H1 (cell line): ENCODE results near the gene IL36B. TPM values are rescaled to one million over a fixed set of nuclear protein-coding genes. Genes with fewer than 3 reads are reported as not detected.

ENCODE experiments used
- CTCF ChIA-PET: fragments of 300-600 bp; sonication (Branson Sonifier 250); formaldehyde crosslinking; loops from one replicate; lab custom pipeline; 2021; ENCODE audit not compliant: partially characterized antibody; lab: Charles Lee
- POLR2A ChIA-PET: fragments of 300-600 bp; sonication (Branson Sonifier 250); formaldehyde crosslinking; loops from one replicate; lab custom pipeline; 2021; ENCODE audit warnings: inconsistent platforms; ENCODE audit not compliant: partially characterized antibody; lab: Charles Lee
- DNase-seq, 2 experiments: peaks; one replicate each; pipeline versions ENCODE4 v3.0.0 to v3.0.0-alpha.2; 2010 to 2022; ENCODE audit warnings: low spot score in 2 of 2, low read depth in 1 of 2, mixed read lengths in 1 of 2
- FAIRE-seq: peaks from 2 replicates; lab custom pipeline; 2011; peaks lifted over from hg19 to GRCh38; lab: Jason Lieb, UNC
- H2AFZ ChIP-seq: 2 replicates; pipeline ENCODE4 v1.8.1; 2012; ENCODE audit warnings: low read length, inconsistent platforms
- H2AK5ac ChIP-seq: 2 replicates; pipeline ENCODE4 v1.6.1; 2013; ENCODE audit warnings: low read depth, low read length
- H2BK120ac ChIP-seq: replicated peaks from 2 replicates; pipeline ENCODE3; 2013; ENCODE audit warnings: low read depth, low read length, inconsistent platforms
- H2BK12ac ChIP-seq: 2 replicates; pipeline ENCODE4 v1.6.1; 2013; ENCODE audit warnings: low read depth, low read length
- H2BK15ac ChIP-seq: 2 replicates; pipeline ENCODE4 v1.6.1; 2013; ENCODE audit warnings: low read length
- H2BK20ac ChIP-seq: 2 replicates; pipeline ENCODE4 v1.6.1; 2013; ENCODE audit warnings: low read length
- H2BK5ac ChIP-seq: 2 replicates; pipeline ENCODE4 v1.6.1; 2013; ENCODE audit warnings: low read depth, low read length
- H3K14ac ChIP-seq: 2 replicates; pipeline ENCODE4 v1.6.1; 2013; ENCODE audit warnings: inconsistent platforms; ENCODE audit not compliant: insufficient read length
- H3K18ac ChIP-seq: 2 replicates; pipeline ENCODE4 v1.6.1; 2013; ENCODE audit warnings: low read length; ENCODE audit errors: extremely low read depth
- H3K23ac ChIP-seq: 2 replicates; pipeline ENCODE4 v1.6.1; 2013; ENCODE audit warnings: inconsistent platforms; ENCODE audit not compliant: insufficient read length
- H3K23me2 ChIP-seq: 2 replicates; pipeline ENCODE4 v1.6.1; 2013; ENCODE audit warnings: low read depth, low read length
- H3K27ac ChIP-seq: 2 replicates; pipeline ENCODE4 v1.6.1; 2011; ENCODE audit warnings: low read depth, low read length, inconsistent platforms
- H3K27me3 ChIP-seq, 4 experiments: replicated peaks in 1 of 4; 1 replicate in 1 of 4; 2 replicates in 3 of 4; pipeline versions ENCODE4 v1.6.1 to v1.8.1; 2011 to 2013; ENCODE audit warnings: low read length in 3 of 4, mild to moderate bottlenecking in 3 of 4, inconsistent platforms in 2 of 4, mixed read lengths in 2 of 4, moderate library complexity in 1 of 4; ENCODE audit not compliant: control insufficient read depth in 3 of 4, insufficient read depth in 3 of 4; ENCODE audit errors: extremely low read depth in 1 of 4
- H3K36me3 ChIP-seq, 4 experiments: 2 replicates each; pipeline versions ENCODE4 v1.6.1 to v1.8.1; 2011 to 2013; ENCODE audit warnings: mild to moderate bottlenecking in 4 of 4, low read length in 3 of 4, moderate library complexity in 2 of 4, control low read depth in 1 of 4, inconsistent platforms in 1 of 4; ENCODE audit not compliant: insufficient read depth in 4 of 4, control insufficient read depth in 2 of 4
- H3K4ac ChIP-seq: replicated peaks from 2 replicates; pipeline ENCODE3; 2013; ENCODE audit warnings: low read length, low read depth, mixed read lengths, inconsistent platforms; ENCODE audit not compliant: insufficient read length
- H3K4me1 ChIP-seq, 4 experiments: replicated peaks in 1 of 4; 1 replicate in 1 of 4; 2 replicates in 3 of 4; pipeline versions ENCODE4 v1.6.1 to v1.8.1; 2011 to 2013; ENCODE audit warnings: low read length in 3 of 4, inconsistent platforms in 2 of 4, mixed read lengths in 1 of 4; ENCODE audit not compliant: insufficient read depth in 4 of 4, control insufficient read depth in 3 of 4
- H3K4me2 ChIP-seq, 2 experiments: 2 replicates each; pipeline versions ENCODE4 v1.6.1 to v1.8.1; 2011 to 2013; ENCODE audit warnings: low read depth in 2 of 2, low read length in 2 of 2, control low read depth in 1 of 2, inconsistent platforms in 1 of 2, mild to moderate bottlenecking in 1 of 2; ENCODE audit not compliant: insufficient read depth in 1 of 2
- H3K4me3 ChIP-seq, 4 experiments: fragments of 200-600, 300-600 bp in 1 of 4; sonication (generic), shearing (Covaris generic), sonication (Bioruptor Twin) in 1 of 4; 2 replicates each; pipeline versions ENCODE4 v1.5.1 to v1.8.1; 2011 to 2016; ENCODE audit warnings: low read length in 4 of 4, low read depth in 3 of 4, control low read depth in 2 of 4, inconsistent platforms in 2 of 4, mild to moderate bottlenecking in 2 of 4, mixed read lengths in 1 of 4, moderate library complexity in 1 of 4; ENCODE audit not compliant: insufficient read depth in 2 of 4; ENCODE audit errors: extremely low read depth in 1 of 4
- H3K56ac ChIP-seq: replicated peaks from 2 replicates; pipeline ENCODE3; 2013; ENCODE audit warnings: low read depth, mild to moderate bottlenecking, mixed read lengths, low read length, inconsistent platforms; ENCODE audit not compliant: insufficient read length
- H3K79me1 ChIP-seq: 2 replicates; pipeline ENCODE4 v1.6.1; 2013; ENCODE audit warnings: low read depth, low read length, control low read depth
- H3K79me2 ChIP-seq, 2 experiments: 2 replicates each; pipeline versions ENCODE4 v1.6.1 to v1.8.1; 2012 to 2013; ENCODE audit warnings: low read length in 2 of 2, mild to moderate bottlenecking in 2 of 2, inconsistent platforms in 1 of 2; ENCODE audit not compliant: insufficient read depth in 2 of 2, control insufficient read depth in 1 of 2
- H3K9ac ChIP-seq, 4 experiments: replicated peaks in 1 of 4; 1 replicate in 1 of 4; 2 replicates in 3 of 4; pipeline versions ENCODE4 v1.6.1 to v1.8.1; 2011 to 2013; ENCODE audit warnings: low read depth in 3 of 4, low read length in 3 of 4, control low read depth in 2 of 4, mild to moderate bottlenecking in 2 of 4, moderate library complexity in 2 of 4, inconsistent platforms in 1 of 4; ENCODE audit errors: extremely low read depth in 1 of 4
- H3K9me3 ChIP-seq, 2 experiments: 2 replicates each; pipeline versions ENCODE4 v1.6.1 to v1.8.1; 2012 to 2013; ENCODE audit warnings: mild to moderate bottlenecking in 2 of 2, moderate library complexity in 2 of 2, control low read depth in 1 of 2, inconsistent platforms in 1 of 2, low read depth in 1 of 2, low read length in 1 of 2, mixed read lengths in 1 of 2; ENCODE audit not compliant: insufficient read depth in 2 of 2
- H4K20me1 ChIP-seq, 2 experiments: replicated peaks in 1 of 2; 2 replicates each; pipeline versions ENCODE3 to v1.8.1; 2011 to 2013; ENCODE audit warnings: inconsistent platforms in 2 of 2, low read length in 2 of 2, mild to moderate bottlenecking in 1 of 2; ENCODE audit not compliant: insufficient read depth in 2 of 2, control insufficient read depth in 1 of 2
- H4K5ac ChIP-seq: 2 replicates; pipeline ENCODE4 v1.6.1; 2013; ENCODE audit warnings: low read length, low read depth, mixed read lengths, inconsistent platforms; ENCODE audit not compliant: insufficient read length
- H4K8ac ChIP-seq: 2 replicates; pipeline ENCODE4 v1.8.0; 2013; ENCODE audit warnings: mild to moderate bottlenecking, moderate library complexity, low read length, inconsistent platforms; ENCODE audit not compliant: insufficient read depth; ENCODE audit errors: extremely low read depth
- H4K91ac ChIP-seq: replicated peaks from 2 replicates; pipeline ENCODE3; 2013; ENCODE audit warnings: low read length, mixed read lengths, inconsistent platforms; ENCODE audit not compliant: insufficient read length
- ASH2L ChIP-seq: fragments of 200-600, 300-600 bp; sonication (generic); IDR thresholded peaks from one replicate; pipeline ENCODE4 v1.7.1; 2017; ENCODE audit warnings: low read length
- CBX5 ChIP-seq: fragments of 300-800, 300-1000 bp; sonication (generic); IDR thresholded peaks from 2 replicates; pipeline ENCODE4 v1.7.1; 2016; ENCODE audit warnings: antibody characterized with exemption, low read length, low read depth
- EP300 ChIP-seq, 2 experiments: IDR thresholded peaks; 1 replicate in 1 of 2; 2 replicates in 1 of 2; pipeline ENCODE4 v1.6.1; 2011 to 2012; ENCODE audit warnings: low read depth in 2 of 2, low read length in 2 of 2, mild to moderate bottlenecking in 2 of 2, borderline replicate concordance in 1 of 2, inconsistent platforms in 1 of 2, moderate library complexity in 1 of 2
- GTF2F1 ChIP-seq: IDR thresholded peaks from 2 replicates; pipeline ENCODE4 v1.6.1; 2012; ENCODE audit warnings: low read depth, low read length, improper control_type of control experiment, borderline replicate concordance
- HDAC2 ChIP-seq, 2 experiments: fragments of 300-600 bp in 1 of 2; sonication (generic) in 1 of 2; IDR thresholded peaks; 2 replicates each; pipeline ENCODE4 v1.6.1; 2011 to 2012; ENCODE audit warnings: low read depth in 2 of 2, low read length in 2 of 2, mild to moderate bottlenecking in 2 of 2, moderate library complexity in 2 of 2, borderline replicate concordance in 1 of 2, inconsistent platforms in 1 of 2
- SP2 ChIP-seq: IDR thresholded peaks from 2 replicates; pipeline ENCODE4 v1.6.1; 2012; ENCODE audit warnings: mild to moderate bottlenecking, low read length, inconsistent platforms
- TBP ChIP-seq: IDR thresholded peaks from 2 replicates; pipeline ENCODE4 v1.6.1; 2011; ENCODE audit warnings: low read depth, low read length, improper control_type of control experiment
- WGBS, 2 experiments: shearing (Covaris generic) in 1 of 2; methylation state at CpG; one replicate each; pipeline versions ENCODE4 v1.1.6 to v1.1.7; 2013 to 2015; ENCODE audit warnings: low lambda C conversion rate in 2 of 2, mixed read lengths in 2 of 2, inconsistent platforms in 1 of 2, low coverage in 1 of 2, missing lambda C conversion rate in 1 of 2; ENCODE audit not compliant: insufficient replicate concordance in 2 of 2, insufficient coverage in 1 of 2, insufficient read length in 1 of 2; ENCODE audit errors: extremely low coverage in 1 of 2, missing lambda C conversion rate in 1 of 2; 5-methylcytosine and 5-hydroxymethylcytosine counted together
- polyA plus RNA-seq, 7 experiments: library from polyadenylated mRNA; depleted of rRNA in 3 of 7; stranded (reverse) in 5 of 7; unstranded in 2 of 7; fragments of >200 nt in 5 of 7; fragments of 200-250 nt in 2 of 7; gene quantifications; 1 replicate in 5 of 7; 2 replicates in 1 of 7; 4 replicates in 1 of 7; pipeline versions ENCODE4 v1.2.1 to v1.2.3, GENCODE V29; 2011 to 2013; ENCODE audit warnings: missing spikeins in 2 of 7, mixed read lengths in 2 of 7
- total RNA-seq: library from RNA; stranded (reverse); fragmentation: NEBNext Ultra II Directional; extraction: Animal tissue kit (Norgen Biotek cat#: 25700); gene quantifications from 2 replicates; pipeline ENCODE4 v1.2.1, GENCODE V29; 2021
- TF ChIP-seq, protein P1 (sequence below): IDR thresholded peaks from 2 replicates; pipeline ENCODE4 v1.6.1; 2012; ENCODE audit warnings: low read length, inconsistent platforms

The IL36B gene
- total and polyA plus RNA-seq, 2 of the 8 experiments (the other 6 are each of a cell fraction or from before 2014, with no cell fraction given) = not detected

DNA sequence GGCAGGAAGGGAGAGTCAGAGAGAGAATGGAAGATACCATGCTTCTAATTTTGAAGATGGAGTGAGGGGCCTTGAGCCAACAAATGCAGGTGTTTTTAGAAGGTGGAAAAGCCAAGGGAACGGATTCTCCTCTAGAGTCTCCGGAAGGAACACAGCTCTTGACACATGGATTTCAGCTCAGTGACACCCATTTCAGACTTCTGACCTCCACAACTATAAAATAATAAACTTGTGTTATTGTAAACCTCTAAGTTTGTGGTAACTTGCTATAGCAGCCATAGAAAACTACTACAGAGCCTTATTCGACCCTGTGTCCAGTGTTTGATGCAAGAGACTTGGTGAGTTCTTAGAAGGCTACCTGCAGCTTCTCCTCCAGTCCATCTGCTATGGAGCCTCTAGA lies 22.9 kb upstream of the IL36B start:
- H3K79me1 ChIP-seq = no peaks in the 10 kb centered on the region
- TF ChIP-seq TBP (no peak), SP2 (no peak), GTF2F1 (no peak), EP300 (IDR thresholded peaks at IDR 0.05; ENCODE audit: borderline replicate concordance in 1 of 2, low read depth in 2 of 2, low read length in 2 of 2) (no peak), HDAC2 (IDR thresholded peaks at IDR 0.05; ENCODE audit: borderline replicate concordance in 1 of 2, low read depth in 2 of 2, low read length in 2 of 2) (no peak), CBX5 (no peak), ASH2L (no peak)
- TF ChIP-seq, protein P1, sequence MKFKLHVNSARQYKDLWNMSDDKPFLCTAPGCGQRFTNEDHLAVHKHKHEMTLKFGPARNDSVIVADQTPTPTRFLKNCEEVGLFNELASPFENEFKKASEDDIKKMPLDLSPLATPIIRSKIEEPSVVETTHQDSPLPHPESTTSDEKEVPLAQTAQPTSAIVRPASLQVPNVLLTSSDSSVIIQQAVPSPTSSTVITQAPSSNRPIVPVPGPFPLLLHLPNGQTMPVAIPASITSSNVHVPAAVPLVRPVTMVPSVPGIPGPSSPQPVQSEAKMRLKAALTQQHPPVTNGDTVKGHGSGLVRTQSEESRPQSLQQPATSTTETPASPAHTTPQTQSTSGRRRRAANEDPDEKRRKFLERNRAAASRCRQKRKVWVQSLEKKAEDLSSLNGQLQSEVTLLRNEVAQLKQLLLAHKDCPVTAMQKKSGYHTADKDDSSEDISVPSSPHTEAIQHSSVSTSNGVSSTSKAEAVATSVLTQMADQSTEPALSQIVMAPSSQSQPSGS = no peak
- no peaks in the 10 kb centered on the region for H3K79me2 ChIP-seq
- no peak overlapping the region for H4K5ac ChIP-seq
- no peak overlapping the region for H3K18ac ChIP-seq
- DNase-seq = no peak
- H4K91ac ChIP-seq = no peak overlapping the region
- H2BK20ac ChIP-seq = no peak overlapping the region
- H3K56ac ChIP-seq = no peak overlapping the region
- H2AK5ac ChIP-seq = no peak overlapping the region
- POLR2A ChIA-PET = interaction anchor here (0.6 kb wide), 1 partner anchor 23 kb away, joined by 3 read pairs; the partner anchor contains the start of gene IL36B
- no peak overlapping the region for H3K4me2 ChIP-seq
- 0 out of 7 replicates have a peak overlapping the region, but pooled peaks of 1 of the 4 experiments have one; percentile 9 for H3K9ac ChIP-seq
- H3K4me3 ChIP-seq = no peak overlapping the region
- no peaks in the 10 kb centered on the region for H3K23me2 ChIP-seq
- H3K36me3 ChIP-seq = no peaks in the 10 kb centered on the region
- H3K4ac ChIP-seq = no peak overlapping the region
- no peaks in the 10 kb centered on the region for H3K9me3 ChIP-seq
- CTCF ChIA-PET = interaction anchor here (0.9 to 11.0 kb wide), 5 partner anchors 11 to 315 kb away, joined by 3 to 159 read pairs (median 6); no protein-coding TSS in a partner anchor
- no peak overlapping the region for H2AFZ ChIP-seq
- H3K27ac ChIP-seq = no peak overlapping the region
- no peak overlapping the region for H3K14ac ChIP-seq
- H4K20me1 ChIP-seq = no peaks in the 10 kb centered on the region
- no peak overlapping the region for H2BK5ac ChIP-seq
- peaks cover 0 to 2% (median 0%) of the 10 kb centered on the region in 4 experiments; a peak in 1 of 7 replicates for H3K4me1 ChIP-seq
- FAIRE-seq = no peak
- H3K27me3 ChIP-seq = no peaks in the 10 kb centered on the region
- no peak overlapping the region for H2BK15ac ChIP-seq
- 93% methylated on average over 3 of the region's 3 CpGs; no CpG with 5 or more reads in 1 of the 2 experiments for WGBS, 2 experiments
- H2BK120ac ChIP-seq = no peak overlapping the region
- no peak overlapping the region for H2BK12ac ChIP-seq
- no peak overlapping the region for H4K8ac ChIP-seq
- no peak overlapping the region for H3K23ac ChIP-seq
